ENCODE data around the gene TTC24.
"Not testable (repeated sequence)": the region's sequence is repeated elsewhere in the genome, so short reads cannot be mapped to it uniquely, and the experiment has no call there.

Gene TTC24

DNA sequence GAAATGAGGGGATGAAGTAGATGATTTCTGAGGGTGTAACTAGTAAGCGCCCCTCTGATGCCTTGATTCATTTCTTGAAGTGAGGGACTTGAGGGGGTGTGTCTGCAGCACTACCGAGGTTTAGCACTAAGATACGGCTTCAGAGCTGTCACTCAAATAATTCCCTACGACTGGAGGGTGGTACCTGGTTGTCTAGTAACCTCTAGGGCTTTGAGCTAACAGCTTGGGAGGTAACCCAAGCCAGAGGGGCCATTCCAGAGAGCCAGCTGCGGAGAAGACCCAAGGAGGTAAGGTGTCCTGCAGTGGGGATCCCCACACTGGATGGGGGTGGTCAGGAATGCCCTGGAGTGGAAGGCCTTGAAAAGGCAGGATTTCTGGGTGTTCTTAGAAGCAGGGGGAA is at the start of gene TTC24:
TSS of gene TTC24 (plus strand) at position 252 of the 400 bp plus-strand sequence. CDS start 1,642 bp downstream, outside the sequence.
- no peak for DNase-seq (ENCODE audit: low read depth)

DNA sequence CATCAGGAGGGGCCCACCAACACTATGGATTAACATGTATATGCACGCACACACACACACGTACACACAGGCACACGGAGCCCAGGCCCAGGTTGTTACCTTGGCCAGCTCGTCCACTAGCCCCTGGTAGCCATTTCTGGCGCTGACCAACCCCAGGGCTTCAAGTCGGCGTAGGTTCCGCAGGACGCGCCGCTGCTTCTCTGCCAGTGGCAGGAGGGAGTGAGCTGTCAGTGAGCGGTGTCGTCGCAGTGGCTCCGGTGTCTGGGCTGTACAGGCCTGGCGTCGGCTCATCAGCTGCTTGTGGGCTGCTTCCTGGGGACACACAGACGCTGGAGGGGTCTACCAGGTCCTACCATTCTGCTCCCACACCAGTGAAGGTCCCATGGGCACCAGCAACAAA is 49.5 kb upstream of the TTC24 start:
- DNase-seq (ENCODE audit: low read depth): no peak

DNA sequence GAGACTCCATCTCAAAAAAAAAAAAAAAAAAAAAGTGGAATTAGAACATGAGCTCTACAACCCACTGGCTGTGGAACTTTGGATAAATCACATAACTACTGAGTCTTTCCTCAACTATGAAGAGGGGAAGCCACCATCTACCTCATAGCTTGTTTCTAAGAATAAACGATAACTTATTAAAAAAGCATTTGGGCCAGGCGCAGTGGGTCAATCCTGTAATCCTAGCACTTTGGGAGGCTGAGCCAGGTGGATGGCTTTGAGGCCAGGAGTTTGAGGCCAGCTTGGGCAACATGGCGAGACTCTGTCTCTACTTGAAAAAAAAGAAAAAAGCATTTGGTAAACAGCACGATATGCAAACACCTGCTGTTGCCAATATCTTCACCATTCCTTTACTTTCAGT is 47.1 kb upstream of the TTC24 start:
- DNase-seq (ENCODE audit: low read depth): no peak

DNA sequence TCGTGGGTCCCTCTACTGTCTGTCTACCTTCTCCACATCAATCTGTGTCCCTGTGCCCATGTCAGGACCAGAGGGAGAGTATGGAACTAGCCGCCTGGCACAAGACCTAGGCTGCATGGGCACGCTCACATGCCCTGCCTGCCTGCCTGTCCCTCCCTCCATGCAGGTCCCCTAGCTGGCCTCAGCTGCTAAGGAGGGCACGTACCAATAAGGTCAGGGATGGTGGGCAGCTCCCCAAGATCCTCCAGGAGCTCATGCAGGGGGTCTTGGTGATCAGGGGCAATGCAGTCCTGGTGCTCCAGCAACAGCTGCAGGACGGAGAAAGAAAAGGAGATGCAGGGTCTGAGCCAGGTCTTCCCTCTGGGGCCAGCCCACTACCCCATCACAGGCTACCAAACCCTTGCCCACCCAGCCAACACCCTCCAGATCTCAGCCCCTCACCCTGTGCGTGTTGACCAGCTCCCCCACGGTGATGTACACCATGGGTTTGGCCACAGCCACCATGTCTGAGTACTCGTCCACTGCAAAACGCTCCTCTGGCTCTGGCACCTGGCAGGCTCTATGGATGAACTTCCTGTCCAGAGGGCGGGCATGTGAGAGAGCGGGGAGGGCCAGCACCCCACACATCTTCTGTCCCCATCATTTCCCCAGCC is 45.8 kb upstream of the TTC24 start:
- DNase-seq (ENCODE audit: low read depth): no peak

DNA sequence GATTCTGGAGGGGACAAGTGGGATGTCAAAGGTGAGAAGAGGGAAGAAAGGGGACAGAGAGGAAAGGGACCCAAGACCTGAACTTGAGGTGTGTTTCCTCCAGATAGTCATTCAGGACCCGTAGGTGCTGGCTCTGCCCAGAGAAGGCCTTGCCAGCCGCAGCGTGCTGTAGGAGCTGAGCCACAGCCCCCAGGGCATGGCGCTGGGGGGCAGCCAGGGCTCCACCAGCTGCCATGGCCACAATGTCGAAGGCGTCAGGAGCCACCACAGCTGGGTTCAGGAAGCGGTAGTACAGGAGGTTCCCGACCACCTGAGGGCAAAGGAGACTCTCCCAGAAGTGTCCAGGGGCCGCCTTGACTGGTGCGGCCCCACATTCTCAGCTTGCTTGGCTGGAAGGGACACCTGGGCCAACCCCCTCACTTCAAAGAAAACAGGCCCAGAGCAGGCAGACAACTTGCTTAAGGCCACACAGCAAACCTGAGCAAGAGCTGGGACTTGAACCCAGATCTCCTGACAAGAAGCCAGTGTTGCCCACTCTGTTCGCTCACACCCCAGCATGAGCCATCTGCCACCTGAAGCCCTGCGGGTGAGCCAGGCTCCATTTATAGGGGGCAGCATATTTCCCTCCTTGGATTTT is 45.0 kb upstream of the TTC24 start:
- no peak for DNase-seq (ENCODE audit: low read depth)

DNA sequence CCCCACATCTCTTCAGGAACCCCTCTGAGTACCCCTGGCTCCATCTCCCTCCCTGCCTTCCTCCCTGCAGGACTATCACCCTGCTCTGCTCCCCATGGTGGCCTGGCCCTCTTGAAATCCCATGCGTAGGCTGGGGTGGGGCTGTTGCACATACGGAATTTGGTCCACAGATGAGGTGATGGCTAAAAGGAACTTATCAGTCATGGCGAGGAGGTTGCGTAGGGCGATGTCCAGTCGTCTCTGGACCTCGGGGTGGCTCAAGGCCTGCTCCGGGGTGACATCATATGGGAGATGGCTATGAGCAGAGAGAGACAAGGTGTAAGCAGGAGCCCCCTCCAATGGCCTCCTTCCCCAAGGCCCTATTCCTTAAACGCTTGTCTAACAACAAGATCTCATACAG is 42.5 kb upstream of the TTC24 start:
- no peak for DNase-seq (ENCODE audit: low read depth)

DNA sequence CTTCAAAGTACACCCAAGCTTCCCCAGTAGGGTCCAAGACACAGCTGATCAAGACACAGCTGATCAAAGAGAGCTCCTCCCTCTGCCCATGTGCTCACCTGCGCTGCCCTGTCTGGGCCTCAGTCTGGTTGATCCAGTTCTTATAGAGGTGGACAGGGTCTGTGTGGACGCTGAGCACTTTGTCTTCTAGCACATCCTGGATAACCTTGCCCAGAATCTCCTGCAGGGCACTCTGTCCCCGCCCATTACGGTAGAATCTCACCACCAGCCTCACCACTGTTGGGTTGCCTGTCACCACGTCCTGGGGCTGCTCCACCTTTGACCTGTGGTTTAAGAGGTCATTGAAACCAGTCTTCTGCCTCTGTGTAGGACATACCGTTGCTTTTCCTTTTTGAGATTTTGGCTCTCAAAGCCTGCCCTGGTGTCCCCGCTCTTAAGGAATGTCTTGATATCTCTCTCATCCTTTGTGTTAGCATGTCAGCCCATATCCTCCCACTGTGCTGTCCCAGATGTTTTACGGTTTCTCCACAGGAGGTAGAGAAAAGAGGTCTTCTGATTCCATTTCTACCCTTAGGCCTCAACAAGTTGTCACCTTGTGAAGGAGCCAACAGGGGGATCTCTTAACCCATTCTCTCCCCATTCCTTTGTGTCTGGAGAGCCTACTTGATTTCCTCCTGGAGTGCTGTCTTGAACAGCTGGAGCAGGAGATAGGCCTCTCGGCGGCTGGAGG is 40.6 kb upstream of the TTC24 start:
- no peak for DNase-seq (ENCODE audit: low read depth)

DNA sequence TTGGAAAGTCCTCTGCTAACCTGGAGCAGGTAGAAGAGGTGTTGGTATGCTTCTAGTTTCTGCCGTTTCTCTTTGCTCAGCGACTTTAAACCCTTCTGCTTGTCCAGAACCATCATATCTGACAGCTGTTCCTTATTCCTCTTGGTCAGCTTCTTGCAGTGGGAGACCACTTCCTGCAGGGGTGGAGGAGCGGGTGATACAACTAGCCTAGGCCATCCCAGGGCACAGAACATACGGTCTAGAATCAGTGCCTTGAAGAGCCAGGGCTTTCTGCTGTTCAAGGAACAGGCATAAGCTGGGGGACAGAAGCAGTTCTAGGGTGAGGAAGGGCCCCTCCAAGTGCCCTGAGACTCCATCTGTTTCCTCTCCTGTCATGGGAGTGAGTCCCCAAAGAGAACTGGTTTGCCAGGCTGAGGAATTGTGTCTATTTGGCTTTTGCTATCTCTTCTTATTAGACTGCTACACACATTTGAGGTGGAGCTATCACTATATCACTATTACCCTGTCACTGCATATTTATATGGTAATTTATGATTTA is 39.6 kb upstream of the TTC24 start:
- DNase-seq (ENCODE audit: low read depth): no peak

DNA sequence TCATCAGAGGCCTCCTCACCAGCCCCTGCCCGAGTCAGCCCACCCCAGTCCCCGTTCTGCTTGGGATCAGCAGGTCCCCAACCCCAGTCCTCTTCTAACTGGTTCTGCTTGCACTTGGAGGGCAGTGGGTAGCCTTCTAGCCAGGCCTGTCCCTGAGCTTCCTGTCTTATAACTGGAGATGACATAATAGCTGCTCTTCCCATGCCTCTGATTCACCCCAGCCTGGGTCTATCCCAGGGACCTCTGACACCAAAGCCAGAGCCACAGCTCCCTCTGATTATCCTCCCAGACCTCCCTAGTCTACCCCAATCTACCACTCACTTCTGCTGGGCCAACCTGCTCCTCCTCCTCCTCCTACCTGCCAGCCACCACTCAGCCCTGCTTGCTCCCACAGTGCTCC is 38.6 kb upstream of the TTC24 start:
- DNase-seq (ENCODE audit: low read depth): no peak

DNA sequence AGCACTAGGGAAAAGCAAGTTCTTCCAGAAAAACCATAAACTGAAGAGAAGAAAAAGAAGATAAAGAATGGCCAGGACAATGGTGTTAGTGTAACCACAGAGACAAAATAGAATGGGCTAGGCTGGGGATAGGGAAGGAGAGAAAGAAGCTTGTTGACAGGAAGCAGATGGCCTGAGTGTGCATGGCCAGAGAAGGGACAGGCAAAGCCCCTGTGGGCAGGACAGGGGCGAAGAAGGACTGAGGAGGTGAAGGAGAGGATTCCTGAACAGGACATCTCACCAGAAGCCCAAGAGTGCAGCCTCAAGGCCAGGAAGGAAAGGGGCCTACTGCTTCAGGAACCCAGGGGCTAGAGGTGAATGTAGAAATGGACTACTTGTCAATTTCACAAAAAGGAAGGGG is 36.5 kb upstream of the TTC24 start:
- no peak for DNase-seq (ENCODE audit: low read depth)

DNA sequence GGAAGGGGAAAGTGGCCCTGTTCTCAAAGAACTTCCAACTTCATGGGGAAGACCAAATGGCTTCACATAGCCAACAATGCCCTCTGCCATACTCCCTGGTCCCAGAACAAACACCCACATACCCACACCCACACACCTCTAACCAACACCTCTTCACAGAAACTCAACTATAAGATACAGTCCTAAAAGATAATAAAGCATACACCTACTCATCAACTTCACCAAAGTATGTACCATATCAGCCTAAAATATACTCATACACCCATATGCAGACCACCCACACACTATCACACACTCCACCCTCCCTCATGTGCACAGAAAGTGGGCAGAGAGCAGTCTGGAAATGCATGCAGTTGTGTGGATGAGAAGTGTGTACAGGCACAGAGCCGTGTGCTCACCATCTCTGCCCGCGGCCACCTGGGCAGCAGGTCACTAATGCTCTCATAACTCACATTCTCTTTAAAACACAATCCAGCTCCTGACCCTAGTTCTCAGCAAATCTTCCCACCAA is 34.9 kb upstream of the TTC24 start:
- no peak for DNase-seq (ENCODE audit: low read depth)

DNA sequence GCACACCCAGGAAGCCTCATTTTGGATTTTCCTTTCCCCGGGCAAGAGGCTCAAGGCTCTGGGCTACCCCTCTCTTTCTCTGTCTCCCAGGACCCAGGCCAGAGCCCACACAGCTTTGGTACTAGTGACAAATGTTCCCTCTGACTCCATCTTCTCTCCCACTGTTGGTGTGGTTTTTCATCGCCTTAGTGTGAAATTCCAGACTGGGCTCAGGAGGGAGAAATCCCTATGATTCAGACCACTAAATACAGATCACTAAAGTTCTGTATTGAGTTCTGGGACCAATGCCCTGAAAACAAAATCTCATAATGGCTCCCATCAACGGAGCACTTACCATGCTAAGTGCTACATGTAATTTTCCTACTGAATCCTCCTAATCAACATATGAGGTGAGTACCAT is 33.3 kb upstream of the TTC24 start:
- DNase-seq (ENCODE audit: low read depth): no peak

DNA sequence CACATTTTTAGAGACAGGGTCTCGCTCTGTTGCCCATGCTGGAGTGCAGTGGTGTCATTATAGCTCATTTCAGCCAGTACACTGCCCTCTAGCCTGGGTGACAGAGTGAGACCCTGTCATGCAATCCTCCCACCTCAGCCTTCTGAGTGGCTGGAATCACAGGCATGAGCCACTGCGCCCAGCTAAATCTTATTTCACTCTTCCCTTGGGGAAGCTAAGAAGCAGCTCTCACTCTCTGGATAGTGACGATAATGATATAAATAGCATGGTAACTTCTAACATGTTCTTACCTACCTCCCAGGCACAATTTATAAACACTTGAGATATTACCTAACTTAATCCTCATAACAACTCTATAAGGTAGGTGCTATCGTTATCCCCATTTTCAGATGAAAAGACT is 32.1 kb upstream of the TTC24 start:
- no peak for DNase-seq (ENCODE audit: low read depth)

DNA sequence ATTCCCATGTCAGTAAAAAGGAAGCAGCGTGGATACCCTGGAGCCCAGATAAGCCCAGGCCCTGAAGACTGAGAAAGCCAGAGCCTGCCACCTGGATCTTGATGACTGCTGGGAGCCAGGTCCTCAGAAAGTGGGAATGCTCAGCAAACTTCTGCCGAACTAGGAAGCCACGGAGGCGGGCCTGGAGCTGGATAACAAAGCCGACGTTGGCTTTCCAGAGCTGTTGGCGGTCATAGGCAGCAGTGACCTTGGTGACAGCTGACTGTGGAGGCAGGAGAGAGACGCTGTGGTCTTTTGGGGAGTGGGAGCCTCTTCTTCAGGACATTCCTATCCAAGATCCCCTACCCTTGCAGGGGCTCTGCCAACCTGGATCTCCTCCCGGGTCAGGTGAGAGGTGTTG is 31.5 kb upstream of the TTC24 start:
- no peak for DNase-seq (ENCODE audit: low read depth)

DNA sequence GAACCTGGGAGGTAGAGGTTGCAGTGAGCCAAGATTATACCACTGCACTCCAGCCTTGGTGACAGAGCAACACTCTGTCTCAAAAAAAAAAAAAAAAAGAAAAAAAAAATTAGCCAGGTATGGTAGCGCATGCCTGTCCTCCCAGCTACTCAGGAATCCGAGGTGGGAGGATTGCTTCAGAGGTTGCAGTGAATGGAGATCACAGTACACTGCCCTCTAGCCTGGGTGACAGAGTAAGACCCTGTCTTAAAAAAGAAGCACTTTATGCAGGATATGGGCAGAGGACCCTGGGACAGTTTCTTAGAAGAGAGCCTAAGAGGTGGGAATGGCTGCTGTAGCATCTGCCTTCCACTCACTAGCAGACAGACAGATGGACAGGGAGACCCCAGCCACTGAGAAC is 30.1 kb upstream of the TTC24 start:
- DNase-seq (ENCODE audit: low read depth): no peak

DNA sequence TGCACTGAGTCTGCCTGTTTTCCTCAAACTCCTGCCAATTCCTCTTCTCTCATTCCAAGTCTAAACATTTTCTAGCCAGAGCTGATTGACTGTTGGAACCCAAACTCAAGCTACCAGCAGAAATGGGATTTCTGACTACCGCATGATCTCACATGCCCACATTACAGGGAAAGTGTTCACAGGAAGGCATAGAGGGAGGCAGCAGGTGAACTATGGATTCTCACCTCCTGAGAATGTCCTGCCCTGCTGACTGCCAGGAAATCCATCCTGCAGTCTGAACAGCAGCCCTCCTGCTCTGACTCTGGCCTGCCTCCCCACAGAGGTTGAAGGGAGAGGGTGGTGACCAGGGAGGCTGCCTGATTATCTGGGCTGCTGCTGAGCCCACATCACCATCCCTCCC is 29.7 kb upstream of the TTC24 start:
- no peak for DNase-seq (ENCODE audit: low read depth)

DNA sequence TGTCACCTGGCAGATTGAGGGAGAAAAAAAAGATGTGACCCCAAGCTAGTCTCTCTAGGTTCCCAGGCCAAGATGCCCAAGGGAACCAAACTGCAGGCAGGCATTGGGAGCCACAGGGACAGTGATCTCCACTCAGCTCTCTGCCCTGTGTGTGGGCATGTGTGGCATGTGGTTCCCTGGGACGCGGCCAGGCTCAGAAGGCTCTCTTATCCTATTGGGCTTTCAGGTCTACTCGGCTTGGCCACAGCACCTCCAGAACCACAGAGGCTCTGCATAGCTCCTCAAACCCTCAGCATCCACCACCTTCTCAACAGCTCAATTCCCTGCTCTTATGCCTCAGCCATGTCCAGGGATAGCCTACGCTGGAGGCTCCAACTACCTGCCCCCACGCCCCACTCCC is 29.2 kb upstream of the TTC24 start:
- no peak for DNase-seq (ENCODE audit: low read depth)

DNA sequence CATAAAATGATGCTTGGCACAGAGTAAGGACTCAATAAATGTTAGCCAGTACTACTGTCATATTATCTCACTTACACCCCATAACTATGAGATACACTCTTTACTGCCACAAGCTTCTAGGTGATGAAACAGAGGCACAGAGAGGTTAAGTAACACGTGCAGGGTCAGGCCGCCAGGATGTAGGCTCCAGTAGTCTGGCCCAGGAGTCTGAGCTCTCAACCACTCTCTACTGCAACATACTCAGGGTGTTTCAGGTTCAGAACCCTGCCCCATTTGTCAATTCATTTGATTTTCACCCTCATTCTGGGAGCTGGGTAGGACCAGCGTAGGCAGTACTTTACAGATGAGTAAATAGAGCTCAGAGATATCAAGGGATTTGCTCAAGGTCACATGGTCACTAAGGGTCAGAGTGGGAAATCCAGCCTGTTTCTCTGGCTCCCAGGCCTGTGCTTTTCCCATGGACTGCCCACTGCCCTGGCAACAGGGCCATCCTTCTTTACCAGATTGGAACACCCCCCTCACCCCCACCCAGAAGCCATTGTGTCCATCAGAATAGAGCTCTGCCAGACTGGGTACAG is 28.4 kb upstream of the TTC24 start:
- DNase-seq (ENCODE audit: low read depth): no peak

DNA sequence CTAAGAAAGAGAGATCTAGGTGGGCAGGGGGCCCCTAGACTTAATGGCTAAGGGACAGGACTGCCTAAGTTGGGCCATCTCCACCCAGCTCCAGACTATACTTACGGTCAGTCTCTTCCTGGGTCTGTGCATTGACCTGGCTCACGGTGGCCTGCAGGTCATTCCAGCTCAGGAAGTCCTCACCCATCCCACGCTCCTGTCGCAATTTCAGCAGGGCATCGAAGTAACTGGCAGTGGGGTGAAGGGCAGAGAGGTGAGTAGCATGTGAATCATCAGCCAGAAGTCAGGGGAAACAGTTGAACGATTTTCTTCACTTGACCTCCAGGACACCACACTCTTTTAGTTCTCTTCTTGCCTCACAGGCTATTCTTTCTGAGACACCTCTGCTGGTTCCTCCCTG is 27.7 kb upstream of the TTC24 start:
- no peak for DNase-seq (ENCODE audit: low read depth)

DNA sequence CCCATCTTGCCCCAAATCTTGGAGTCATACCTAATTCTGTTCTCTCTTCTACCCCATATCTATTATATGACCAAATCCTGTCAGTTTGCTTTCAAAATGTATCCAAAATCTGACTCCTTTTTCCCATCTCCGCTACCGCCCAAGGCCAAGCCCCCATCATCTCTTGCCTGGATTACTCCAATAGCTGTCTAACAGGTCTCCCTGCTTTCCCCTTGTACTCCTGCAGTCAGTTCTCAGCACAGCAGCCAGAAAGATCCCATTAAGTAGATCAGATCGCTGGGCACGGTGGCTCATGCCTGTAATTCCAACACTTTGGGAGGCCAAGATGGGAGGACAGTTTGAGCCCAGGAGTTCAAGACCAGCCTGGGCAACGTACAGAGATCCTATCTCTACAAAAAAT is 27.0 kb upstream of the TTC24 start:
- no peak for DNase-seq (ENCODE audit: low read depth)

DNA sequence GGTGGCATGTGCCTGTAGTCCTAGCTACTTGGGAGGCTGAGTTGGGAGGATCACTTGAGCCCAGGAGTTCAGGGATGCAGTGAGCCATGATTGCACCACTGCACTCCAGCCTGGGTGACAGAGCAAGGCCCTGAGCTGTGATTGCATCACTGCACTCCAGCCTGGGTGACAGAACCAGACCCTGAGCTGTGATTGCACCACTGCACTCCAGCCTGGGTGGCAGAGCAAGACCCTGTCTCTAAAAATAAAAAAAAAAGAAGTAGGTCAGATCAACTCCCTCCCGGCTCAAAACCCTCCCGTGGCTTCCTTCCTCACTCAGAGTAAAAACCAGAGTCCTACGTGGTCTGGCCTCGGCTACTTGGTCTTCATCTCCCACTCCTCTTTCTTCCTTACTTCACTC is 26.6 kb upstream of the TTC24 start:
- DNase-seq (ENCODE audit: low read depth): not testable (repeated sequence)

DNA sequence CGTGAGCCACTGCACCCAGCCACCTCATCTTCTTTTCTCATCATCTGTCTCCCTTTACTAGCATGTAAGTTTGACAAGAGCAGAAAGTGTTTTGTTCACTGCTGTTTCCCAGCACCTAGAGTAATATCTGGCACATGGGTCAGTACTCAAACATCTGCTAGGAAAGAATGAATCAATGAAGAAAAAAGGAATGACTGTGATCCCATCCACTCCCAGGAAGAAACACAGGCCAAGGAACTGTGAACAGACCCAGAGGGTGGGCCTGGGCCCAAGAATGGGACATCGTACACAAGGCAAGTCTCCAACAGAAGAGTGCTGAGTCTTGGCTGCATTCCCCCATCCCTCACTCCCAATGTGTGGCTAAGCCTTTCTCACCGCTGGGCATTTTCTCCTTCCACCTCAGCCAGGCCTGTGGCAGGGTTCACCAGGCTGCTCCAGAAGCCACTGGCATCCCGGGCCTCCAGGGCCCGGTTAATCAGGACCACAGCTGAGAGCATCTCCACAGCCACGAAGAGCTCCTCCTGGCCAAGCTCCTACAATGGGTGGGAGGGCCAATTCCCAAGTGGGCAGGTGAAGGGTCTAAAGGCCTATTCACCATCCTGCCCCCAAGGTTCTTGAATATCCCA is 25.6 kb upstream of the TTC24 start:
- no peak for DNase-seq (ENCODE audit: low read depth)
